Type B pancreatic cell (in vitro differentiated cells): Measurements from ENCODE around the gene OR2A42. TPM values are rescaled to one million over a fixed set of nuclear protein-coding genes. Genes with fewer than 3 reads are reported as not detected.
"Not testable (repeated sequence)": the region's sequence is repeated elsewhere in the genome, so short reads cannot be mapped to it uniquely, and the experiment has no call there.

Source experiments
- DNase-seq: peaks from one replicate; pipeline ENCODE4 v3.0.0; 2021; ENCODE audit warnings: mixed read lengths; ENCODE audit not compliant: unreplicated experiment; ENCODE audit errors: extremely low spot score
- H3K27ac Mint-ChIP-seq: 2 replicates; pipeline ENCODE4 v1.8.0; 2021; ENCODE audit warnings: mild to moderate bottlenecking, mixed read lengths
- H3K27me3 Mint-ChIP-seq: 2 replicates; pipeline ENCODE4 v1.8.0; 2021; ENCODE audit warnings: mixed read lengths
- H3K36me3 Mint-ChIP-seq: 2 replicates; pipeline ENCODE4 v1.8.0; 2021; ENCODE audit warnings: mixed read lengths
- H3K4me1 Mint-ChIP-seq: one replicate; pipeline ENCODE4 v1.8.0; 2021; ENCODE audit warnings: mixed read lengths; ENCODE audit not compliant: unreplicated experiment
- H3K4me3 Mint-ChIP-seq: 2 replicates; pipeline ENCODE4 v1.8.0; 2021; ENCODE audit warnings: mild to moderate bottlenecking, mixed read lengths
- H3K9me3 Mint-ChIP-seq: 2 replicates; pipeline ENCODE4 v1.8.0; 2021; ENCODE audit warnings: mixed read lengths
- total RNA-seq: library from RNA; stranded (reverse); gene quantifications from 2 replicates; pipeline ENCODE4 v1.2.1, GENCODE V29; 2021; ENCODE audit warnings: low replicate concordance

Gene OR2A42
- total RNA-seq, 1 donor from 2014 or later = 0.10 TPM

GRCh38 chr7:144220531-144220930 is 18.9 kb downstream of the OR2A42 start:
- DNase-seq, H3K4me1 Mint-ChIP-seq, H3K27ac Mint-ChIP-seq, H3K27me3 Mint-ChIP-seq, H3K36me3 Mint-ChIP-seq, H3K9me3 Mint-ChIP-seq, H3K4me3 Mint-ChIP-seq: not testable (repeated sequence)

DNA sequence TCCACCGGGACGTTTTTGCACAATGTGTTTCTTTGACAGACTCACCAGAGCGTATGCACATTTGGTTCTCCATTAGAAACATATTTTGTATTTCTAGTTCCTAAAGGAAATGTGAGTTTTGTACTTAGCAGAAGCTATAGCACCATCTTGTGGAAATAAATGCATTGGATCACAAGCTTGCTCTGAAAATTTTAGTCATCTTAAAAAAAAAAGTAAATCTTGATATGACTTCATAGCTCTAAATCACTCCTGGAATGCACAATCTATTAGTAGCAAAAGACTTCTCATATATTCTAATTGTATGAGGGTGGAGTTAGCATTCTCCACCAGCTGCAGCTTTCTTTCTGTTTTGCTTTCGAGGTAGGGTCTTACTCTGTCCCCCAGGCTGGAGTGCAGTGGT is 20.3 kb downstream of the OR2A42 start:
- H3K4me3 Mint-ChIP-seq, H3K27me3 Mint-ChIP-seq, H3K4me1 Mint-ChIP-seq, H3K9me3 Mint-ChIP-seq, H3K27ac Mint-ChIP-seq, DNase-seq, H3K36me3 Mint-ChIP-seq: not testable (repeated sequence)

- H3K27me3 Mint-ChIP-seq, H3K4me1 Mint-ChIP-seq, H3K4me3 Mint-ChIP-seq, H3K9me3 Mint-ChIP-seq, H3K27ac Mint-ChIP-seq, DNase-seq, H3K36me3 Mint-ChIP-seq: not testable (repeated sequence)
Measured at GRCh38 chr7:144218581-144218980, 20.8 kb downstream of the OR2A42 start.

GRCh38 chr7:144217200-144217599 is 22.2 kb downstream of the OR2A42 start:
- not testable (repeated sequence) for H3K27me3 Mint-ChIP-seq, H3K9me3 Mint-ChIP-seq, H3K4me3 Mint-ChIP-seq, H3K4me1 Mint-ChIP-seq, H3K27ac Mint-ChIP-seq, DNase-seq, H3K36me3 Mint-ChIP-seq

DNA sequence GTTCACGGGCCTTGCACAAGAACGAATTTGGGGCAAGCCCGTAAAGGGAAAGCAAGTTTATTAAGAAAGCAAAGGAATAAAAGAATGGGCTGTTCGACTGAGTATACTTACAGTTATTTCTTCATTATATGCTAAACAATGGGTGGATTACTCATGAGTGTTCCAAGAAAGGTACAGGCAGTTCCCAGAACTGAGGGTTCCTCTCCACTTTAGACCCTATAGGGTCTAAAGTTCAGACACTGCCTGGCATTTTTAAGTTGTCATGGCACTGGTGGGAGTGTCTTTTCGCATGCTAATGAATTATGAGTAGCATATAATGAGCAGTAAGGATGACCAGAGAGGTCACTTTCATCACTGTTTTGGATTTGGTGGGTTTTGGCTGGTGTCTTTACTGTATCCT is 34.1 kb downstream of the OR2A42 start:
- not testable (repeated sequence) for H3K9me3 Mint-ChIP-seq, H3K36me3 Mint-ChIP-seq, H3K4me1 Mint-ChIP-seq, DNase-seq, H3K27me3 Mint-ChIP-seq, H3K4me3 Mint-ChIP-seq, H3K27ac Mint-ChIP-seq

GRCh38 chr7:144203086-144203485 is 36.3 kb downstream of the OR2A42 start:
- H3K27ac Mint-ChIP-seq, H3K4me3 Mint-ChIP-seq, H3K9me3 Mint-ChIP-seq, DNase-seq, H3K36me3 Mint-ChIP-seq, H3K4me1 Mint-ChIP-seq, H3K27me3 Mint-ChIP-seq: not testable (repeated sequence)

DNA sequence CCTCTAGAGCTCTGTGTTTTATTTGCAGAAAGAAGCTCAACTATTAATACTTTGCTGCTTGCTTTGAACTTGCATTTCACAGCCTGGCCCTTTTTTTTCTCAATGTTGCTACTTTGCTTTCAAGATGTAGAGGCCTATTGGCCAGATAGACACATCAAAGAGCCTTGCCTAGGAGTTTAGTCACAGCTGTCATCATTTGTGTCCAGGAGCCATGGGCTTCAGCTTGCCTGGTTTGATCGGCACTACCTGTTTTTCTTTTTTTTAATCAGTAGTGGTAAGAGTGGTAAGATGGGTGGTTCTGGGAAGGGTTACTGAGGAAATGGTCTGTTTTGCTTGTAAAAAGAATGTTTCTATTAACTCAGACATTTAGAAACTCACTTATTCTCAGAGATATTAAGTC is 37.4 kb downstream of the OR2A42 start:
- H3K4me1 Mint-ChIP-seq, H3K36me3 Mint-ChIP-seq, H3K27ac Mint-ChIP-seq, DNase-seq, H3K4me3 Mint-ChIP-seq, H3K27me3 Mint-ChIP-seq, H3K9me3 Mint-ChIP-seq: not testable (repeated sequence)

GRCh38 chr7:144198934-144199333 is 40.5 kb downstream of the OR2A42 start:
- H3K4me3 Mint-ChIP-seq, DNase-seq, H3K27ac Mint-ChIP-seq, H3K9me3 Mint-ChIP-seq, H3K4me1 Mint-ChIP-seq, H3K27me3 Mint-ChIP-seq, H3K36me3 Mint-ChIP-seq: not testable (repeated sequence)

DNA sequence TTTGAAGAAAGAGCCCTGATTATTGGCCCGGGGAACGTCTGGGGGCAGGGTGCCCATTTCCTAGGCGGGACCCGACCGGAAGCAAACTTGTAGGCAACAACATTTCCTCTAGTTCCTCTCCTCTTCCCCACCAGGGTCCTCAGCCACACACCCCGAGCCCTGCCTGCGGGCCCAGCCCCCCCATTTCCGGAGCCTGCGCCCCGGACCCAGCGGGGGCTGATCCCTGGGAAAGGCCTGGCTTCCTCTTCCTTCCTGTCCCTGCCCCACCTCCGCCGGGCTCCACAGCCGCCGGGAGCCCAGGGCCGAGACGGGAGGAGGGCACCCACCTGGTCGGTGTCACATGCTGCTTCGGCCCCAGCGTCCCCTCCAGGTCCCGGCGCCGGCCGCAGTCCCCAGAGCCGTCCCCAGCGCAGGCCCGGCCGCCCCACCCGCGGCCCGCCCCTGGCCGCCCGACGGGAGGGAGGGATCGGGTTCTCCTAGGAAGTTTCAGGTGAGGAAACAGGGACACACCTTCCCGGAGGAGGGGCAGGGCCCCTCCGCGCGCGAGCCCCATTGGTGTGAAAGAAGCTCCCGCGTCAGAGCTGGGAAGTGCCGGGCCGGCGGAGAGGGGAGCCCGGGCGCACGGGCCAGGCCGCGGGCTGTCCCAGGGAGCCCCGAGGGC is 44.1 kb downstream of the OR2A42 start, which contains the start of gene ARHGEF35:
ARHGEF35 (minus strand) TSS at position 622 of the 661 bp plus-strand sequence. CDS start 7,450 bp downstream, outside the sequence.
- H3K4me3 Mint-ChIP-seq = peak within 1 kb of the TSS; percentile 79
- not testable (repeated sequence) for H3K27ac Mint-ChIP-seq, DNase-seq, H3K4me1 Mint-ChIP-seq, H3K27me3 Mint-ChIP-seq, H3K9me3 Mint-ChIP-seq, H3K36me3 Mint-ChIP-seq

GRCh38 chr7:144194453-144194852 is 45.0 kb downstream of the OR2A42 start:
- H3K9me3 Mint-ChIP-seq = not testable (repeated sequence)

GRCh38 chr7:144193782-144194181 is 45.6 kb downstream of the OR2A42 start:
- H3K27me3 Mint-ChIP-seq, H3K9me3 Mint-ChIP-seq, H3K27ac Mint-ChIP-seq, H3K4me1 Mint-ChIP-seq, H3K4me3 Mint-ChIP-seq, H3K36me3 Mint-ChIP-seq, DNase-seq: not testable (repeated sequence)

More at GRCh38 chr7:144194453-144194852, 45.0 kb downstream of the OR2A42 start:
- H3K4me3 Mint-ChIP-seq, H3K27me3 Mint-ChIP-seq, DNase-seq, H3K4me1 Mint-ChIP-seq, H3K36me3 Mint-ChIP-seq, H3K27ac Mint-ChIP-seq: not testable (repeated sequence)

DNA sequence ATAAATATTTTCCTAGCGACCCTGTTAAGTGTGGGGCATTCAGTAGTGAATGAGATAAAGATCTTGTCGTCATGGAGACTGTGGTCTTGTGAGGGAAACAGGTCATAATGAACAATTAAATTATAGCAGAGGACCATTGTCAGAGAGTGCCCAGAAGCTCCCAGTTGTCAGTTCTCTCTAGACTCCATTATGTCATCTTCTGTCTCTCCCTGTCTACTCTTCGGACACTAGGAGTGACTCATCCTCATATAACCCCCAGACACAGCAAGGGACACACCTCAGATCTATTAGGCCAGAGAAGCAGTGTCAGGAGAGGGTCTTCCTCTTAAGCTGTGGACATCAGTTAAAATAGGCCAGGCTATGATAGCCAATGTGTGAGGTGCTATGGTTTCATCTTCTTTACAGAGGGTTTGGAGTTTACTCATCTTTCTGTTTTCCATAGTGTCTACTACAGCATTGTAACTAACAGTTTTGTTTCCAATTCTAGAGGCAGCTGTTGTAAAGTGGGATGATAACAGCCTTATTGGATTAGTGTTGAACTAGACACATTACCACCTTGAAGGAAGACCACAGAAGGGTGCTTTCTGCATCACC is 50.7 kb downstream of the OR2A42 start:
- not testable (repeated sequence) for DNase-seq, H3K36me3 Mint-ChIP-seq, H3K27ac Mint-ChIP-seq, H3K4me1 Mint-ChIP-seq, H3K9me3 Mint-ChIP-seq, H3K27me3 Mint-ChIP-seq, H3K4me3 Mint-ChIP-seq

GRCh38 chr7:144187848-144188247 is 51.6 kb downstream of the OR2A42 start:
- H3K9me3 Mint-ChIP-seq, H3K4me1 Mint-ChIP-seq: not testable (repeated sequence)

GRCh38 chr7:144183166-144183565 is 56.2 kb downstream of the OR2A42 start, which contains the start of gene CTAGE4:
Gene CTAGE4, plus strand, starts transcription at chr7:144183466. Its CDS starts 38 bp downstream, at chr7:144183504.
- not testable (repeated sequence) for H3K4me1 Mint-ChIP-seq, H3K4me3 Mint-ChIP-seq

More at GRCh38 chr7:144187848-144188247, 51.6 kb downstream of the OR2A42 start:
- not testable (repeated sequence) for H3K27me3 Mint-ChIP-seq, DNase-seq, H3K36me3 Mint-ChIP-seq, H3K4me3 Mint-ChIP-seq, H3K27ac Mint-ChIP-seq

More at GRCh38 chr7:144183166-144183565, 56.2 kb downstream of the OR2A42 start, which contains the start of gene CTAGE4:
- not testable (repeated sequence) for H3K9me3 Mint-ChIP-seq, H3K36me3 Mint-ChIP-seq, DNase-seq, H3K27ac Mint-ChIP-seq, H3K27me3 Mint-ChIP-seq
